HG03571 (cell line): ENCODE data around the gene NOL3.

Experiments used
- ATAC-seq: cut with Tn5 transposase; IDR thresholded peaks from one replicate; pipeline ENCODE4 v1.9.1; 2021; ENCODE audit not compliant: unreplicated experiment

The NOL3 gene

GRCh38 chr16:67204076-67204475, 33.7 kb downstream of the NOL3 start:
- no peak for ATAC-seq

GRCh38 chr16:67206129-67206837, 35.9 kb downstream of the NOL3 start:
- ATAC-seq = no peak

- no peak for ATAC-seq
Observed at GRCh38 chr16:67206838-67207248, 36.5 kb downstream of the NOL3 start.

GRCh38 chr16:67207249-67208091, 37.1 kb downstream of the NOL3 start:
- ATAC-seq = no peak

GRCh38 chr16:67208154-67208896, 38.0 kb downstream of the NOL3 start:
- ATAC-seq = no peak

GRCh38 chr16:67209565-67209964, 39.2 kb downstream of the NOL3 start:
- ATAC-seq = no peak

GRCh38 chr16:67210069-67210937, 40.0 kb downstream of the NOL3 start:
- ATAC-seq = no peak

GRCh38 chr16:67211674-67212073, 41.3 kb downstream of the NOL3 start:
- no peak for ATAC-seq

GRCh38 chr16:67212766-67213165, 42.4 kb downstream of the NOL3 start:
- no peak for ATAC-seq

- no peak for ATAC-seq
Observed at GRCh38 chr16:67213197-67214019, 43.1 kb downstream of the NOL3 start.

GRCh38 chr16:67215706-67216105, 45.4 kb downstream of the NOL3 start:
- no peak for ATAC-seq

GRCh38 chr16:67216612-67217490, 46.5 kb downstream of the NOL3 start:
- no peak for ATAC-seq

GRCh38 chr16:67223992-67224391, 53.7 kb downstream of the NOL3 start:
- no peak for ATAC-seq
